SH-SY5Y (cell line): ENCODE measurements around the gene MOB3B.

Experiments
- GATA2 ChIP-seq: IDR thresholded peaks from 2 replicates; pipeline ENCODE4 v1.6.1; 2011; ENCODE audit warnings: mild to moderate bottlenecking, low read depth, low read length
- GATA3 ChIP-seq: IDR thresholded peaks from 2 replicates; pipeline ENCODE4 v1.6.1; 2011; ENCODE audit warnings: low read depth, mild to moderate bottlenecking, low read length, moderate library complexity

MOB3B gene

GRCh38 chr9:27534658-27535209 lies 5.1 kb upstream of the MOB3B start:
- TF ChIP-seq GATA2 (no peak), GATA3 (no peak)

GRCh38 chr9:27534131-27534530 lies 4.5 kb upstream of the MOB3B start:
- no peak for TF ChIP-seq GATA3
- TF ChIP-seq GATA2 = no peak

DNA sequence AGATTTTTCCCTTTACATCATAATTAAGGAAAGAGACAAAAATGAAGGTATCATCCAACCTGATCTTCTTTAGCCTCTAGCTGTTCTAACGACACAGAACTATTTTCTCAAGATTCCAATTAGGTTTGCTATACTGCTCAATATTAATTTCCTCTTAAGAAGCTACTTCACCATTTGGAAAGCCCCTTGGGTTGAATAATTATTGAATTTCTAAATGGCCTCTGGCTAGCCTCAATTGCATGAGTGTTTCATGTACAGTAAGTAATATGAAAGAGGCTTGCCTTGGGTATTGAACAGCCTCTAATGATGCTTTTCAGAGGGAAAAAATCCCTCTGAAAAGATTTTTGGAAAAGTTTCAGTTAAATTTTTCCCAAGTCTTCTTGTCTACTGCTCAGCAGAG lies 3.7 kb upstream of the MOB3B start:
- TF ChIP-seq GATA3 (no peak), GATA2 (no peak)

DNA sequence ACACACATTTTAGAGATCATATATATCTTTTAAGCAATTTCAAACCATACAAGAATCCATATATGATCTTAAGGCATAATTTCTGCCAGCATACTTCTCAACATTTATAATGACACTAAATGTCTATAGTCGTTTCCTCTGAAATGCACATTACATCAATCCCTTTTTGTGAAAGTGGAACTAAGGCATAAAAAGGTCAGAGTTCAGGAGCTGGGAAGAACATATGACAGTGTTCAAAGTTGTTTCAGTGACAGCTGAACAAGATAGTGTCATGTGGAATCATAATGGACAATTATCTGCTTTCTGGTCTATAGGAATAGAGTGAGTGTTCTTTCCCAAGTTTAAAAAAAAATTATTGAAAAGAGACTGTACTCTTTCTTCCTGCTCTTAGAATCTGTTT lies 2.4 kb upstream of the MOB3B start:
- TF ChIP-seq GATA3 (no peak), GATA2 (no peak)

- TF ChIP-seq GATA3 (no peak), GATA2 (no peak)
These were observed 1.5 kb upstream of the MOB3B start for GRCh38 chr9:27530915-27531755.

DNA sequence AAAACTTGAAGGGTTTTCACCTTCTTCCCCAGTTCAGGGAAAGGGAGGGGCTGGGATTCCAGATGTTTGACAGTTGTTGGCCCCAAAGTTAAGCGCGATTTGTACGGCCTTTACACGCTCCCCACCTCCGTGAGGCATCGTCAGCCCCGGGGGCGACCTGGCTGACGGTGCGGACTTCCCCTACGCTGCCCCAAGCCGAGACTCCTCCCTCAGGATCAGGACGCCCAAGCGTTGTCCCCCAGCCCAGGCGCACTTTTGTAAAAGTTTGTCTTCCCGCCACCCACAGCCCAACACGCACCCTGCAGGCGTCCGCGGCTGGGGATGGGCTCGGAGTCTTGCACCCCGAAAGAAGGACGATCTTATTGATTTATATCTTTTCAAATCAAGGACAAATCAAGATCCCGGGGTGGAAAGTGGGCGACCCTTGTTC lies 713 bp downstream of the MOB3B start:
- TF ChIP-seq GATA2 = no peak
- no peak for TF ChIP-seq GATA3

GRCh38 chr9:27528076-27528885 lies 1.3 kb downstream of the MOB3B start:
- TF ChIP-seq GATA2 (no peak), GATA3 (no peak)

GRCh38 chr9:27527702-27528075 lies 1.9 kb downstream of the MOB3B start:
- TF ChIP-seq GATA2 = no peak
- TF ChIP-seq GATA3 = no peak

DNA sequence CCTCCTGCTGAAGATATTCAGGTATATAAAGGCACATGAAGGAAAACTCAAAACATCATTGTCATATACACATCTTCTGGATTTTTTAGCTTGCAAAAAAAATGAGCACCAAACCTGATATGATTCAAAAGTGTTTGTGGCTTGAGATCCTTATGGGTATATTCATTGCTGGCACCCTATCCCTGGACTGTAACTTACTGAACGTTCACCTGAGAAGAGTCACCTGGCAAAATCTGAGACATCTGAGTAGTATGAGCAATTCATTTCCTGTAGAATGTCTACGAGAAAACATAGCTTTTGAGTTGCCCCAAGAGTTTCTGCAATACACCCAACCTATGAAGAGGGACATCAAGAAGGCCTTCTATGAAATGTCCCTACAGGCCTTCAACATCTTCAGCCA lies 5.4 kb downstream of the MOB3B start, which contains the start of gene IFNK:
IFNK (plus strand) TSS at position 55 of the 400 bp plus-strand sequence; CDS start at position 102, 47 bp downstream.
- no peak for TF ChIP-seq GATA3
- no peak for TF ChIP-seq GATA2

- TF ChIP-seq GATA3 (no peak), GATA2 (no peak)
These were observed 6.5 kb downstream of the MOB3B start for GRCh38 chr9:27523141-27523540.

GRCh38 chr9:27520986-27521385 lies 8.6 kb downstream of the MOB3B start:
- TF ChIP-seq GATA2 (no peak), GATA3 (no peak)

DNA sequence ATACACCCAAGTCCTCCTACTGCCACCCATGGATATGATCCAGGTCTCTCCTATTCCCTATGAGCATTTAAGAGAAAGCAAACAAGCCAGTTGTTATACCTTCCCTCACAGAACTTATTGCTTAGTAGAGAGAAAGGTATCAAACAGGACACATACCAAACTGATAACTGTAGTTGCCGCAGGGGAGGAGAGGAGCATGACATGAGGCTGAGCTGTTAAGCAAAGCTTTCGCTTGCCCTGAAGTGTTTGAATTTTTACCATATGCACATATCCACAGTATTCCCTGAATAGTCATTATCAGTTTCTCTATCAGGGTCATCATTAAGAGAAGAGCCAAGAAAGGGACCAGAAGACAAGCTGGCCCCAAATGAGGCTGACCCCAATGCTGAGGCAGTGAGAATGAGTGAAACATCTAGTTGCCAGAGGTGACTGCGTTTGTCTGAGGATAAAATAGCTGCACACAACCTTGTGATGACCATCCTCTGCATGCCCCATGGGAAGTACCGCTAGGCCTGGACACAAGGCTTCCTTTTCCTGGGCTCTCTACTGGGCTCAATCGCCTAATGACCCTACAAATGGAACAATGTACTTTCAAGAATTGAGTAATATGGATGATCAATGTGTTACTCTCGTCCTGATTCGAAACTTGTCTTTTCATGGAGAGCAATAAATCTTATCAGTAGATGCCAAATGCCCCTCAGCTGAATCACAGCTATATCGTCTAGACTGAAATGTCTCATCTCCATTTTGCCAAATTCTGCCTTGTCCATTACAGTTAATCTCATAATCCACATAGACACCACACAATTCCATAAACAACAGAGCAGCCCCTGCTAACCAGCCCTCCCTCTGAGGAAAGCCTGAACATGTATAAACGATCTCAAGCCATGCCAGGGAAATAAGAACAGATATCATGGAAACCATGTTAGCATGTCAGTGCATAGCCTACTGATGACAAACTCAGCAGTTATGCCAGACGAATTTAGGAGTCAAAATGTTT lies 9.8 kb downstream of the MOB3B start:
- TF ChIP-seq GATA3 (no peak), GATA2 (no peak)

- TF ChIP-seq GATA3 (no peak), GATA2 (no peak)
These were observed 10.8 kb downstream of the MOB3B start for GRCh38 chr9:27518809-27519208.
